Endometrial microvascular endothelial cells (primary cell): ENCODE measurements around the gene LRGUK. TPM values are rescaled to one million over a fixed set of nuclear protein-coding genes. Genes with fewer than 3 reads are reported as not detected.
"Not testable (repeated sequence)": the region's sequence is repeated elsewhere in the genome, so short reads cannot be mapped to it uniquely, and the experiment has no call there.

Source experiments
- in situ Hi-C: cut with HindIII; loops from 2 replicates; pipeline ENCODE4 v1.10.0; 2017; ENCODE audit warnings: low sequenced_read_pairs, low pct_unique_long_range_greater_than_20kb; ENCODE audit errors: inconsistent ontology term
- total RNA-seq: library from RNA; depleted of rRNA; stranded (reverse); fragments of >200 nt; gene quantifications from one replicate; pipeline ENCODE4 v1.2.3, GENCODE V29; 2015; ENCODE audit errors: inconsistent ontology term

Gene LRGUK
- total RNA-seq, 1 donor from 2014 or later: not detected

DNA sequence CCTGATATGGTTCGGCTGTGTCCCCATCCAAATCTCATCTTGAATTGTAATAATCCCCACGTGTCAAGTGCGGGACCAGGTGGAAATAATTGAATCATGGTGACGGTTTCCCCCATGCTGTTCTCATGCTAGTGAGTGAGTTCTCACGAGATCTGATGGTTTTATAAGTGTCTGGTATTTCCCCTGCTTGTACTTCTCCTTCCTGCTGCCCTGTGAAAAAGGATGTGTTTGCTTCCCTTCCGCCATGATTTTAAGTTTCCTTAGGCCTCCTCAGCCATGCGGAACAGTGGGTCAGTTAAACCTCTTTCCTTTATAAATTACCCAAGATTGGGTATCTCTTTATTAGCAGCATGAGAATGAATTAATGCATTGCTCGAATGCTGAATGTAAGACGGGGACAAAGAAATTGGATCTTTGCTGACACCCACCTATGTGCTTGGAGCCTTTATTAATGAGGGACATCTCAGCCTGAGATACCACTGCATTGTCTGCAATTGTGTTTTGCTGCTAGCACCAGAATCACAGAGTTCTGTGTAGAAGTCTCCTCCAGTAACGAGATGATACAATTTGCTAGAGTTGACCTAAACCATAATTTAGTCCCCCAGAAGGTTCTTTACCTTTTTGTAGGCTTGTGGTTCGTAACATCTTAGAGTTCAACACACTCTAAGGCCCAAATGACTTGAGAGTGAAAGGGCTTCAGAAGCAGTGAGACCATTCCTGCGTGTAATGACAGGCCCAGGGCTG lies 160.9 kb downstream of the LRGUK start:
- in situ Hi-C loops: no loop called here

DNA sequence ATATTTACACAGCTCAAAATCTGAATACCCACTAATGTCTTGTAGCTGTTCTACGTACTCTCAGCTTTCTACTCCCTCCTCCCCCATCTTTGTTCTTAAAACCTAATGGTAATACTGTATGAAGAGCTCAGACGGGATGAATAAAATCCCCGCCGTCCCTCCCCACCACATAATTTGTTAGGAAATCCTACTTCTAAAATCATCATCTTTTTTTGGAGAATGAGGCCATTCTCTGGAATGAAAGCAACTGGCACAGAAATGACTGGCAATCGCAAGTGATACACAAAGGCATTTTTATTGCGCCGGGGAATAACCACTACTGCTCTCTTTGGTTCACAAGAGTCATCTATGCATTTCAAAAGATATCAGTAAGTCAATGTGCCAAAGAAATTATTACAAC lies 162.3 kb downstream of the LRGUK start:
- in situ Hi-C loops: no loop called here

DNA sequence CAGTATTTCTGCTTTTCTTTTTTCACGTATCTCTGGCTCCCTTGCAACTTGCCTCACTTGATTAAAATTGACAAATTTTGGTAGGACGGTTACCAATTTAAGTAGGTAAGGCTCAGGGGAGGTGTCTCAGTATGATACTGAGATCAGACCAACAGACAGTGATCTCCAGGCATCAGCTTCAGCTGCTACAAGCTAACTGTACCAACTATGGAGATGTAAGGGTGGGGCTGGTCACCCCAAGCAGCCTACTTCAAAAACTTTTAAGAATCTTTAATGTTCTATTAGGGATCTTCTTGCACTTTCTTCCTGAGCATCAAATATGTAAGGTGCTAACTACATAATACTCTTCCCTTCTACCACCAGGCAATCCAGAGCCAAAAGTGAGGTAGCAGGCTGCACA lies 162.7 kb downstream of the LRGUK start:
- in situ Hi-C loops: no loop called here

DNA sequence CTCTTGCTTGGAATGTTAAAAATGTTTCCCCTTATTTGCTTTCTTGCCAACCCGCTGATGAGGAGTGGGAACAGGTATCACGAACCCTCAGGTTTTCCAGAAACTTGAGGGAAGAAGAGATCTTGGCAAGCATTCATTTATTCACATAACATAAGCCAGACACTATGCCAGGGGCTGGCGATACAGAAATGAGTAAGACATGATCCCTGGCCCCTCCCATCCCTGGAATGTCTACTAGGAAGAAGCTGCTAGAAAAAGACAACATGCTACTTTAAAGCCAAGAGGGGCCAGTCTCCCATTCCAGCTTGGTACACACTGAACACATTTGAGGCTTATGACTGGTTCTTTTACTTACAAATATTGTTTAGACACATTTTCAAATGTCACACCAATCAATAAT lies 163.1 kb downstream of the LRGUK start:
- in situ Hi-C loops: no loop called here

DNA sequence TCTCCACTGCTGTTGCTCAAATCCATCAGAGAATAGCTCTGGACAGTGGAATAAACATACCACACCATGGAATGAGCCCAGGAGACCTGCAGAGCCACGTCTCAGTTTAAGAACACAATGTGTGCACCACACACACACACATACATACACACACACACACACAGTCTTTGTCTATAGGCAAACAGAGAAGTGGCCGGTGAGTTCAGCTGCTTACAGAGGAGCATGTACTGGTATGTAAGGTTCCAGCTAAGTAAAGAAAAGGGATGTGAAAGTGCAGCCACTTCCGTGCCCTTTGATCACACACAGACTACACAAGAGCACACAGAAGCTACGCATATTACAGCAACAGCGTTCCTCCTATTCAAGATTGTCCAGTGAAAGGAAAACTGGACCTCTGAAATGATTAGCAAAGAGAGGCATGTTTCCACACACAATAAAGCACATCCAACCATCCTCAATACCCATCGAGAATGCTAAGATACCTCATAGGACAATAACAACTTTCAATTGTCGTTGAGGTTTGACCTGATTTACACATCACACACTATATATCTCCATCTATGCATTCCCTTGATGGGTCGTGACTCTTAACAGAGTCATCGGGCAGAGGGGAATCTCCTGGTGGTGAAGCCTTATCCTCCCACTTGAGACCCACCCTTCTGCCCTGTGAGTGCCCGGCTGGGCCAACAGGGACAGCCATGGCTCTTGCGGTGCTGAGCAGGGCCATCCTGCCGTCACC lies 166.0 kb downstream of the LRGUK start:
- in situ Hi-C loops: no loop called here

DNA sequence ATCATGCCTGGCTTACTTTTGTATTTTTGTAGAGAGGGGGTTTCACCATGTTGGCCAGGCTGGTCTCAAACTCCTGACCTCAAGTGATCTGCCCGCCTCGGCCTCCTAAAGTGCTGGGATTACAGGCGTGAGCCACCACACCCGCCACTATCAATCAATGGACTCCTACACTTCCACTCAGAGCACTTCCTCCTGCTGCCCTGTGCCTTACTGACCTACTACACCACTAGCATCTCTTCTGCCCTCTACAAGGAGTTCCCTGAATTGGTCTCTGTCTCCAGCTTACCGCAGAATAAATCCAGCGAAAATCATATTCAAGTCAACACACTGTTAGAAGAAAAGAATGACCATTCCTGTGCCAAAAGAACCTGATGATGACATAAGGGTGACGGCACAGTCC lies 168.8 kb downstream of the LRGUK start:
- in situ Hi-C loops: not testable (repeated sequence)

DNA sequence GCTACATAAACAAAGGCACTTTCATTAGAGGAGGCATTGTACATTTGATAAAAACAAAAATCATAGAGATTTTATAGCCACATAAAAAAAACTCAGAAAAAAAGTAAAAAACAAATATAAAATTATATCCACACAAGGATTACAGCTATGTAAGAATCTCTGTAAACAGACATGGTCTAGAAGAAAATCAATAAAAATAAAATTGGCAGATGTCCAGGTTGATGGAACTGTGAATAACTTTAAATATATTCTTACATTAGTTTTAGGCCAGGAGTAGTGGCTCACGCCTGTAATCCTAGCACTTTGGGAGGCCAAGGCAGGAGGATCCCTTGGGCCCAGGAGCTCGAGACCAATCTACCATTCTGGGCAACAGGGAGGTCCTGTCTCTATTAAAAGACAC lies 170.3 kb downstream of the LRGUK start:
- in situ Hi-C loops: no loop called here

DNA sequence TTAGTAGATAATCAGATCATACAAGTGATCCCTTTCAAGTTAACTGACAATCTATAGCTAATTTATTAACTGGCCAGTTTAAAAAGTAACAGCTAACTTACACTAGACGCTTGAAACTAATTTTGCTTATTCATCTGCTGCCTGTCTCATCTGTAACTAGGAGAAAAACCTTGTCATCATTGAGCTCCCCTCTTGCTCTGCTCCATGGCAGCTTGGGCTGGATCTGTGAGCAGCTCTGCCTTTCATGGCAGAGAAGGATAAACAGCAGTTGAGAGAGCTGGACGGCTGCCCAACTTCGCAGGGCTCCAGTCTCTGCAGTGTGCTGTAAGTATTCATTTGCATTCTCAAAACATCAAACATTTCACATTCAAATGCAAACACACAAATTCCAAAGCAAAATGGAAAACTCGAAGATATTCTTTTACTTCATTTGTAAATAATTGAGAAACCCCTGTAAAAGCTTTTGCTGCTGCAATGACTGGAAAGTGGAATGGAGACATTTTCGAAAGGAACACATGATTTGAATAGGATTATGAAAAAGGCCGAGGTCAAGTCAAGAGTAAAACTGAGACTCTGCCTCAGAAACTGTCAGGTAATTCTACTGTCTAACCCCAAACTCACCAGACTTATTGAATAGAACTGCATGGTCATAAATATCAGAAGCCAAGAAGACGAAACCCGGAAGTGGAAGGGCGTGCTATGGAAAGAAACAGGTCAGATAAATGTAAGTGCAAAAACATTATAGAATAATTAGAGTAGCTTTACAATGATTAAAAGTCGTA lies 172.0 kb downstream of the LRGUK start:
- in situ Hi-C loops: no loop called here

DNA sequence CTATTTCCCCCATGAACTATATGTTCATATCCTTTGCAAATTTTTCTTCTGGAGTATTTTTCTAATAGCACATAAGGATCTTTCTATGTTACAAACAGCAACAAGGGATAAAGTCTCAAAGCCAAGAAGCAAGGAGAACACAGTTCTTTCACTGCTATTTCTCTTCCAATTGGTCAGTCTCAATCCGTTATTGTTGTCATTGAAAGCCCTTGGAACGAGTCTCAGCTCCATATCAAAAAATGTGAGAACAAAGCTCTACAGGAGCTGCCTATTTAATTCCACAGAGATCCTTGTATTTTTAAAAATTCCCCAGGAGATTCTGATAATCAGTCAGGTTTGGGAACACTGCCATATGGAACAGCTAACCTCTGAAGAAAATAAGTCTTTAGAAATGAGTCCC lies 173.8 kb downstream of the LRGUK start:
- in situ Hi-C loops: no loop called here

DNA sequence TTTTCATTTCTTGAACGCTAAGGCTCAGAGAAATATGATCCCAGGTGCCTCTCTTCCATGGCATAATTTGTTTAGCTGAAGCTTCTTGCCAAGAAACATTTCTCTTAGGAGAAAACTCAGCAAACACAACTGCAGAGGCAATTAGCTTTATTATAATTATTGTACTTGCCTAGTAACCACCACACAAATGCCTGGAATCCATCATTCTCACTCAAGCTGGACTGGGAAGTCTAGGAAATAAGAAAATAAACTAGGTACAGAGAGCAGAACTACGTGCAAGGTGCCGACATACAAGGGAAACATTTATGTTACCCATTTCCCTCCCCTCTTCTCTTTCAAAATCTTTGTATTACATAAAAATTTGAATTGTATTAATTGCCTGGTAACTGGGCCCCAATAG lies 174.5 kb downstream of the LRGUK start:
- in situ Hi-C loops: no loop called here

DNA sequence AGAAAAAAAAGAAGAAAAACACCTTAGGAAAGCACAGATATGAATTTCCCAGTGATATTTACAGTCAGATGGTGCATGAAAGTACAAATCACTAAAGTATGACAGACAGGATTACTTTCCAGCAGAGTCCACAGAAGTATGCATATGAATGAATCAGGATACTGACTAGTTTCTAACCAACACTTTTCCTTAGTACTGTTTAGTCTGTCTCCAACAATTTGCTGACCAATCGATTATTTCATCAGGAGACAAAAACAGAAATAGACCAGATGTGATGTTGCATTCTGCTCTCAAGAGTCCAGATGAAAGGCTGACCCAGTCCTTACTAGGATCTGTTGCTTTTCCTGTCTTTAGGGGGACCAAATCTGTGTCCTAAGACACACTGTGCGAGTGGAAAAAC lies 175.0 kb downstream of the LRGUK start:
- in situ Hi-C loops: no loop called here

DNA sequence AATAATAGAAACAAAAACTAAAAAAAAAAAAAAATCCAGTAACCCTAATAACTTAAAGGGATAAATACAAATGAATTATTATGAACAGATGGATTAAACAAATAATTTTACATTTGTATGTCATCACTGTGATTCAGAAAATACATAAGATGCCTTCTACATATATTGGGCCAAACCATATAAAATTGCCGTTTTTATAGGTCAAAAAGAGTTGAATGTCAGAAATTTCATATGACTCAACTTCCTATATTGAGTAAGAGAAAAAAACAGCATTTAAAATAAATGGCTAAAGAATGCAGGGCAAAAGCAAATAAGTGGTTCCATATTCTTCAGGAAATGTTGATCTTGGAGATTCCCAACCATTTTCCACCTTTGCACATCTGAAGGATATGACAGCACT lies 180.2 kb downstream of the LRGUK start:
- in situ Hi-C loops: no loop called here

DNA sequence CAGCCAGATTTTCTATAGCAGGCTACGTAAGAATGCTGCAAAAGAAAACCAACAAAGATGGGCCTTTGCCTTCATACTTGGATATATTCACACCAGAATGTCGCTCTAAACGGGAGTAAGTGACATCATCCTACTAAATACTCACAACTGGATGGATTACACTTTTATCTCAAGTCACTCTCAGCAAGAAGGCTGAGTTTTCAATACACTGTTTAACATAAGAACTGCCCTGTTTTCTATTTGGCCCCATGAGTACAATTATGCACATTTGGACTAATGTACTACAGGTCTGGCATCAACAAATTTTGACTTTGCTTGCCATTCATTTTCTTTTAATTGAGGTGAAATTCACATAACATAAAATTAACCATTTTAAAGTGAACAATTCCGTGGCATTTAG lies 181.4 kb downstream of the LRGUK start:
- in situ Hi-C loops: no loop called here

DNA sequence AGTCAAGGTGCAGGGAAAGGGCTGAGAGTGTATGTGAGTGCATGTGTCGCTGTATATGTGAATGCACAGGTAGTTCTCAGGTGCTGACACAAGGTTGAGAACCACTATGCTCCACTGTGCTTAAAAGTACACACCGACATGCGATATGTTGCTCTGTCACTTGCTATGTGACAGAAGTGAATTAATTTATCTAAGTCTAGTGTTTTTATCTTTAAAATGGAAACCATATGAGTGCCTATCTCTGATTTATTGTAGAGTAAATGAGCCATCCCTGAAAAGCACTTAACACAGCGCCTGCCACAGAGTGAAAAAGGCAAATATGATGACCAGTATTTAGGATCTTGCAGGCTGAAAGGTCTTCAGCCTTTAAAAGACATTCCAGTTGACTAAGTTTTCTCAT lies 184.7 kb downstream of the LRGUK start:
- in situ Hi-C loops: no loop called here

DNA sequence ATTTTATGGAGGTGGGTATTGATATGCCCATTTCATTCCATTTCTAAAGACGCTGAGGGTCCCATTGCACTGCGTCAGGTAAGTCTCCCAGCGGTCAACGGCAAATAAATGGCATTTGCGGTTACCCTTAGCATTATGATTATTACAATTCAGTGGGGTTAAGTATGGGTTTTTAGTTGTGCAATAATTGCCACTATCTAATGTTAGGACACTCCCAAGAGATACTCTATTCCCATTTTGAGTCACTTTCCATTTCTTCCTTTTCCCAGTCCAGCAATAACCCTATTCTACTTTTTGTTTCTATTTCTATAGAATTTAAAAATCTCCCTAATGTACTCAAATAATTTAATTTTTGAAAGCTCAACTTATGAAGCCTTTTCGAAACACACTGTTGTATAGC lies 185.6 kb downstream of the LRGUK start:
- in situ Hi-C loops: no loop called here

DNA sequence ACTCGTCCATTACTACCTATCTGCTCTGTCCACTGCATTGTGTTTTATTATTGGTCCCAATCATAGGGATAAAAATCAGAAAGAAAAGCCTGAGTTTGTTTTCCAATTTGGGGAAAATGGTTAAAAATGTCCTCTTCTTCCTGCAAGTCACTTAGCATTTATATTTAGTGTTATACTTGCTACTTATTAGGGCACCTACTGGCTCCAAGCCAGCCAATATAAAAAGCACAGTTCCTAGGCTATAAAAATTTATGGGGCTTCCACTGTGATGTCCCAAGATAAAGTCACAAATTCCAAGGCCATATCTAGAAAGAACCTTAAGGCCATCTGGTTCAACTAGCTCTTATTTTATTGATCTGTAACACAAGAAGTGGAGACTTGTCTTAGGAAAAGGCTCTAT lies 186.4 kb downstream of the LRGUK start:
- in situ Hi-C loops: no loop called here
